ENCODE results near the gene HEPHL1.

Gene HEPHL1

DNA sequence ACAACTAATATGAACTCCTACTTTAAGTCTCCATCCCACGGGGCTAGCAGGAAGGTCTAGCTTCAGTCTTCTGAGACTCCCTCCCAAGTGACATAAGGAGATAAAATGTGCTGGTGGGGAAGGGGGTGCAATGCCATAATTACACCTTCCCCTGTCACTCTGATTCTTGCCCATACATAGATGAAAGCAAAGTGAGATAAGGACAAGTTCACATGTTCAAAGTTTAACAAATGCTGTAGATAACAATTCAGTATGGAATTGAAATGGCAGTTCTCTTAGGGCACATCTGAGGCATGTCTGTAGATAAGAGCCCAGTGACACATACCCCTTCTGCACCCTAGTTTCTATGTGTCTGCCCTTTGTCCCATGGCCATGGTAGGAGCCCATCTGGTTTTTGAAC lies 69.2 kb downstream of the HEPHL1 start:
- H3K4me1 Mint-ChIP-seq = no peaks in the 10 kb centered on the region
- TF ChIP-seq CTCF (IDR thresholded peaks at IDR 0.05) = no peak
- no peak for DNase-seq
- H3K9me3 Mint-ChIP-seq = no peaks in the 10 kb centered on the region
- H3K4me3 Mint-ChIP-seq = no peak overlapping the region
- no peaks in the 10 kb centered on the region for H3K36me3 Mint-ChIP-seq (ENCODE audit: low read depth)
- no peak overlapping the region for H3K27ac Mint-ChIP-seq
- peaks cover 3% of the 10 kb centered on the region for H3K27me3 Mint-ChIP-seq (ENCODE audit: low read depth, poor library complexity)

GRCh38 chr11:94091091-94091490 lies 69.9 kb downstream of the HEPHL1 start:
- H3K36me3 Mint-ChIP-seq (ENCODE audit: low read depth) = no peaks in the 10 kb centered on the region
- no peaks in the 10 kb centered on the region for H3K4me1 Mint-ChIP-seq
- DNase-seq = no peak
- H3K9me3 Mint-ChIP-seq = no peaks in the 10 kb centered on the region
- H3K27ac Mint-ChIP-seq = no peak overlapping the region
- H3K27me3 Mint-ChIP-seq (ENCODE audit: low read depth, poor library complexity) = peaks cover 3% of the 10 kb centered on the region
- H3K4me3 Mint-ChIP-seq = no peak overlapping the region
- TF ChIP-seq CTCF (IDR thresholded peaks at IDR 0.05) = no peak

DNA sequence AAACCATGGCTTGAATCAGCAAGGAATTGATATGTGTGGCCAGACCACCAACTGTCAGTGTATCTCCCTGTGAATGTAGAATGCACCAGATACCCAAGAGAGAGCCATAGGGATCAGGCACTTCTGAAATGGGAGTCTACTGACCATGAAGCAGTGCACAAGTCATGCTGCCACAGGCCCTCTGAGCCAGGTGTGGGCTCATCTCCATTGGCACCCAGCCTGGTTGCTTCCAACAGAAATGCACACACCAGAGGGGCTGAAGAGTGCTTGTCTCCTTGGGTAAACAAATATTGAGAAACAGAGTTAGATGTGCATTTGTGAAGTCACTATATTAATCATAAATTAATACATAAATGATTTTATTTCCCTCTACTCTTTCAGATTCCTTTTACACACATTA lies 79.1 kb downstream of the HEPHL1 start:
- no peaks in the 10 kb centered on the region for H3K36me3 Mint-ChIP-seq (ENCODE audit: low read depth)
- H3K9me3 Mint-ChIP-seq = peaks cover 12% of the 10 kb centered on the region
- H3K4me1 Mint-ChIP-seq = no peaks in the 10 kb centered on the region
- no peak for TF ChIP-seq CTCF (IDR thresholded peaks at IDR 0.05)
- H3K4me3 Mint-ChIP-seq = no peak overlapping the region
- no peak for DNase-seq
- no peak overlapping the region for H3K27ac Mint-ChIP-seq
- peaks cover 5% of the 10 kb centered on the region for H3K27me3 Mint-ChIP-seq (ENCODE audit: low read depth, poor library complexity)

DNA sequence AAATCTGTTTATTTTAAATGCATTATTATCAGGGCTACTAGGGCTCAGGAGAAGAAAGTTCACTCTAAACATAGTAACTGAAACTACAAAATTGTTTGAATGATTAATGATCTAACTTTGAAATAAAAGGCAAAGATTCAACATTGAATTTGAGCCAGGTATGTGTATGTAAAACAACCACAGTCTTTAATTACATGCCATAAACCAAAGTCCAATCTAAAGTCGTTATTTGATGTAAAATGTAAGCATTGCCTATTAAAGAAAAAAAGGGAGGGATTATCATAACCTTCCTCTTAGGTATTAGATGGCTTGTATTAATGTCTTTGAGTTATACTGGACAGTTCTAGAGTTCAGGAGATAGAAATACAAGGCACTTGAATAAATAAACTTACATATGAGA lies 82.3 kb downstream of the HEPHL1 start:
- DNase-seq = no peak
- Mint-ChIP-seq H3K27ac (no peak overlapping the region), H3K9me3 (peaks cover 12% of the 10 kb centered on the region), H3K27me3 (ENCODE audit: low read depth, poor library complexity) (peaks cover 3% of the 10 kb centered on the region), H3K4me1 (no peaks in the 10 kb centered on the region), H3K4me3 (no peak overlapping the region), H3K36me3 (ENCODE audit: low read depth) (no peaks in the 10 kb centered on the region)
- TF ChIP-seq CTCF (IDR thresholded peaks at IDR 0.05) = no peak

DNA sequence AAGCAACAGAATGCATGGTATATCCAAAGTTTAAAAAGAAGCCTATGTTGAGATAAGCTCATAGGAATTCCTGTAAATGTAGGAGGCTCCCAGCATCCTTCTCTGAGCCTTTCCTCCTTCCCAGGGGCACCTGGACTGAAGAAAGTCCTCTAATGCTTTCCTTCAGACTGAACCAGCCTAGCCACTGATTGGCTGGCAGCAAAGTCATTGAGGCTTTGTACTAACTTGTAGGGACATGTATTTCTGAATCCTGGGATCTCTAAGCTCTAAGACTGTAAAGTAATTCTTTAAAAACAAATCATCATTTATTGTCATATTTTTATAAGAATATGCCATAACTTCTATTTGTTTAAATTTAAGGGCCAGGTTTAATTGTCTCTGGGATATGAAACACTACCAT lies 83.6 kb downstream of the HEPHL1 start:
- Mint-ChIP-seq H3K27ac (no peak overlapping the region), H3K9me3 (peaks cover 8% of the 10 kb centered on the region), H3K4me1 (no peaks in the 10 kb centered on the region), H3K27me3 (ENCODE audit: low read depth, poor library complexity) (no peaks in the 10 kb centered on the region), H3K4me3 (no peak overlapping the region), H3K36me3 (ENCODE audit: low read depth) (no peaks in the 10 kb centered on the region)
- DNase-seq = no peak
- TF ChIP-seq CTCF (IDR thresholded peaks at IDR 0.05) = no peak

GRCh38 chr11:94106716-94107115 lies 85.6 kb downstream of the HEPHL1 start:
- H3K4me1 Mint-ChIP-seq = no peaks in the 10 kb centered on the region
- H3K36me3 Mint-ChIP-seq (ENCODE audit: low read depth) = no peaks in the 10 kb centered on the region
- peaks cover 4% of the 10 kb centered on the region for H3K9me3 Mint-ChIP-seq
- no peak for TF ChIP-seq CTCF (IDR thresholded peaks at IDR 0.05)
- no peaks in the 10 kb centered on the region for H3K27me3 Mint-ChIP-seq (ENCODE audit: low read depth, poor library complexity)
- no peak overlapping the region for H3K4me3 Mint-ChIP-seq
- no peak for DNase-seq
- H3K27ac Mint-ChIP-seq = no peak overlapping the region
